IgD-negative memory B cell (primary cell): ENCODE data around the gene HDLBP. TPM values are rescaled to one million over a fixed set of nuclear protein-coding genes. Genes with fewer than 3 reads are reported as not detected.
"Not testable (repeated sequence)": the region's sequence is repeated elsewhere in the genome, so short reads cannot be mapped to it uniquely, and the experiment has no call there.

ENCODE experiments used
- H3K27ac Mint-ChIP-seq, 3 donors: one replicate each; pipeline ENCODE4 v1.8.0; 2020 to 2022; ENCODE audit warnings: mild to moderate bottlenecking in 3 of 3, mixed read lengths in 3 of 3, moderate library complexity in 1 of 3
- H3K27me3 Mint-ChIP-seq: one replicate; pipeline ENCODE4 v1.8.0; 2021; ENCODE audit warnings: mixed read lengths
- H3K36me3 Mint-ChIP-seq: one replicate; pipeline ENCODE4 v1.8.0; 2020; ENCODE audit warnings: mild to moderate bottlenecking, mixed read lengths
- H3K4me1 Mint-ChIP-seq, 3 donors: one replicate each; pipeline ENCODE4 v1.8.0; 2020 to 2022; ENCODE audit warnings: mixed read lengths in 3 of 3, mild to moderate bottlenecking in 1 of 3
- H3K4me3 Mint-ChIP-seq, 4 donors: one replicate each; pipeline ENCODE4 v1.8.0; 2020 to 2022; ENCODE audit warnings: mild to moderate bottlenecking in 4 of 4, mixed read lengths in 4 of 4, moderate library complexity in 3 of 4
- H3K9me3 Mint-ChIP-seq, 3 donors: one replicate each; pipeline ENCODE4 v1.8.0; 2020 to 2021; ENCODE audit warnings: mixed read lengths in 3 of 3, mild to moderate bottlenecking in 1 of 3
- polyA plus RNA-seq: library from polyadenylated mRNA; unstranded; fragments of 300-500 nt; fragmentation: Illumina TruSeq; gene quantifications from one replicate; pipeline ENCODE4 v1.2.3, GENCODE V29; 2021

HDLBP gene
- polyA plus RNA-seq, 1 donor from 2014 or later: 55.3 TPM

- Mint-ChIP-seq H3K27ac (peak overlapping the region in 2 of 3 donors; percentile 31 to 75), H3K27me3 (peaks cover 1% of the 10 kb centered on the region), H3K4me1 (peaks cover 58 to 64% (median 63%) of the 10 kb centered on the region in 3 donors), H3K9me3 (no peaks in the 10 kb centered on the region), H3K36me3 (peaks cover 9% of the 10 kb centered on the region), H3K4me3 (peak overlapping the region in 3 of 4 donors; percentile 2 to 69 (median 64))
These were observed 5.6 kb upstream of the HDLBP start for GRCh38 chr2:241321033-241321432.

DNA sequence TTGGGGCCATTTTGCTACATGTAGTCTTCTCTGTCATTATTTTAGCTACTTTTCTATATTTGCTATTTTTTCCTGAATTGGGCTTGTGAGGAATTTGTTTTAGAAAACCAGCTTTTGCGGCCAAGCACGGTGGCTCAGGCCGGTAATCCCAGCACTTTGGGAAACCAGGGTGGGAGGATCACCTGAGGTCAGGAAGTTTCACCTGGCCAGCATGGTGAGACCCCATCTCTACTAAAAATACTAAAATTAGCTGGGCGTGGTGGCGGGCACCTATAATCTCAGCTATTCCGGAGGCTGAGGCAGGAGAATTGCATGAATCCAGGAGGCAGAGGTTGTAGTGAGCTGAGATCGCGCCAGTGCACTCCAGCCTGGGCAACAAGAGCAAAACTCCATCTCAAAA, 4.9 kb upstream of the HDLBP start:
- Mint-ChIP-seq H3K4me3 (peak overlapping the region in 3 of 4 donors; percentile 4 to 69 (median 11)), H3K27me3 (peaks cover 3% of the 10 kb centered on the region), H3K9me3 (no peaks in the 10 kb centered on the region), H3K36me3 (peaks cover 9% of the 10 kb centered on the region), H3K27ac (peak overlapping the region in 1 of 3 donors; percentile 61), H3K4me1 (peaks cover 58 to 63% (median 63%) of the 10 kb centered on the region in 3 donors)

GRCh38 chr2:241318830-241319229, 3.4 kb upstream of the HDLBP start:
- not testable (repeated sequence) for H3K27me3 Mint-ChIP-seq, H3K9me3 Mint-ChIP-seq, H3K36me3 Mint-ChIP-seq, H3K27ac Mint-ChIP-seq
- peaks cover 50 to 57% (median 54%) of the 10 kb centered on the region in 3 donors for H3K4me1 Mint-ChIP-seq
- peak overlapping the region in 2 of 4 donors; percentile 41 to 97 for H3K4me3 Mint-ChIP-seq

DNA sequence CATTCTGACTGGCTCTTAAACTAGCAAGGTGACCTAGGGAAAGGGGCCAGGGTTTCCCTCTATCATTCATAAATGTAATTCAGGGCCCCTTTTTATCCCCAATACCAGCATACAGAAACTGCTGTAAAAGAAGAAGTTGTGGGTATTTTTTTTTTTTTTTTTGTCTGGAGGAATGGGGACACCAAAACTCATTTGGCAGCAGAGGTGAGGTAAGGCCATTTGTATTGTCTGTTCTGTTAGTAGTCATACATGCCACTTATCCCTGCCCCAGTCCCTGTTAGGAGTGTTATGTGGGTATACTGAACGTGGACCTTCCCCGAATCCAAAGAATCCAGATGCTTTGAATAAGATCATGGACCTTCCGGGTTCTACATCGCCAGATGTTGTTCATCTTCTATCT, 1.9 kb upstream of the HDLBP start:
- Mint-ChIP-seq H3K4me3 (peak overlapping the region; percentile 97 to 100 (median 99)), H3K9me3 (no peaks in the 10 kb centered on the region), H3K4me1 (peaks cover 44 to 59% (median 50%) of the 10 kb centered on the region in 3 donors), H3K36me3 (peaks cover 9% of the 10 kb centered on the region), H3K27ac (peak overlapping the region; percentile 100), H3K27me3 (peaks cover 1% of the 10 kb centered on the region)

- Mint-ChIP-seq H3K9me3 (no peaks in the 10 kb centered on the region), H3K27me3 (peaks cover 1% of the 10 kb centered on the region), H3K36me3 (peaks cover 8% of the 10 kb centered on the region), H3K4me3 (peak overlapping the region; percentile 97 to 100 (median 99)), H3K4me1 (peaks cover 44 to 60% (median 50%) of the 10 kb centered on the region in 3 donors), H3K27ac (peak overlapping the region; percentile 100)
These were observed 1.4 kb upstream of the HDLBP start for GRCh38 chr2:241316825-241317224.

GRCh38 chr2:241315879-241316631, 583 bp upstream of the HDLBP start, which contains the start of gene SEPTIN2:
SEPTIN2 (plus strand) TSS chr2:241315925; CDS start chr2:241324233, 8,308 bp downstream.
- Mint-ChIP-seq H3K4me3 (peak within 1 kb of the TSS; percentile 97 to 100 (median 99)), H3K4me1 (peaks cover 44 to 59% (median 50%) of the 10 kb centered on the region in 3 donors), H3K27me3 (peaks cover 1% of the 10 kb centered on the region), H3K36me3 (peaks cover 5% of the 10 kb centered on the region), H3K27ac (peak within 1 kb of the TSS; percentile 100), H3K9me3 (no peaks in the 10 kb centered on the region)

- Mint-ChIP-seq H3K4me1 (peaks cover 45 to 62% (median 59%) of the 10 kb centered on the region in 3 donors), H3K27ac (peak overlapping the region; percentile 92 to 100 (median 100)), H3K27me3 (peaks cover 1% of the 10 kb centered on the region), H3K36me3 (peaks cover 5% of the 10 kb centered on the region), H3K9me3 (no peaks in the 10 kb centered on the region), H3K4me3 (peak overlapping the region; percentile 97 to 100 (median 99))
These were observed 1.0 kb downstream of the HDLBP start for GRCh38 chr2:241314226-241315092.

GRCh38 chr2:241313543-241314095, 1.9 kb downstream of the HDLBP start:
- peaks cover 54 to 66% (median 60%) of the 10 kb centered on the region in 3 donors for H3K4me1 Mint-ChIP-seq
- peak overlapping the region; percentile 97 to 100 (median 99) for H3K4me3 Mint-ChIP-seq
- no peaks in the 10 kb centered on the region for H3K9me3 Mint-ChIP-seq
- peaks cover 1% of the 10 kb centered on the region for H3K27me3 Mint-ChIP-seq
- H3K36me3 Mint-ChIP-seq: peaks cover 2% of the 10 kb centered on the region
- peak overlapping the region; percentile 5 to 100 (median 92) for H3K27ac Mint-ChIP-seq

- Mint-ChIP-seq H3K27ac (no peak overlapping the region), H3K27me3 (peaks cover 1% of the 10 kb centered on the region), H3K36me3 (no peaks in the 10 kb centered on the region), H3K9me3 (no peaks in the 10 kb centered on the region), H3K4me3 (peak overlapping the region in 1 of 4 donors; percentile 97), H3K4me1 (peaks cover 46 to 57% (median 51%) of the 10 kb centered on the region in 3 donors)
These were observed 3.4 kb downstream of the HDLBP start for GRCh38 chr2:241312082-241312481.

GRCh38 chr2:241310917-241311566, 4.4 kb downstream of the HDLBP start:
- H3K4me3 Mint-ChIP-seq: peak overlapping the region; percentile 3 to 84 (median 68)
- H3K9me3 Mint-ChIP-seq: no peaks in the 10 kb centered on the region

DNA sequence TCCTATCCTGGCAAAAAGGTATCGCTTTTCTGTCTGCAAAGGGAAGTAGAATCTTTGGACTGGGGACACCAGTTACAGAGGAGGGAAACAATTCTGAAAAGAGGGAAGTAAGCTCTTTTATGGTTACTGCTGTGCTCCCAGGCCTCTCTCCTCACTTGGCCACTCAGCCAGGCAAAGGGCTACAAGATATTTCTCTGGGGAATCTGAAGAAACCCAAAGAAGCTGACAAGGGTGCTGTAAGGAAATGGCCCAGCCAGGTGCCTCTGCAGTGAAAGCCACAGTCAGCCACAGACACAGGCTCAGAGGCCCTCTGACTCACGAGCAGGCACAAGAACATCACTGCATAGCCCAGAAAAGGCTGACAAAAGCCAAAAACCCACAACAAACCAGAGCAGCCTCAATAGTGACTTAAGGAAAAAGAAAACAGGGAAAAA, 5.8 kb downstream of the HDLBP start:
- H3K27ac Mint-ChIP-seq: peak overlapping the region; percentile 17 to 97 (median 90)

More at GRCh38 chr2:241310917-241311566, 4.4 kb downstream of the HDLBP start:
- H3K4me1 Mint-ChIP-seq: peaks cover 44 to 53% (median 44%) of the 10 kb centered on the region in 3 donors
- H3K27ac Mint-ChIP-seq: peak overlapping the region in 2 of 3 donors; percentile 7 to 81
- H3K27me3 Mint-ChIP-seq: peaks cover 1% of the 10 kb centered on the region
- H3K36me3 Mint-ChIP-seq: no peaks in the 10 kb centered on the region

DNA sequence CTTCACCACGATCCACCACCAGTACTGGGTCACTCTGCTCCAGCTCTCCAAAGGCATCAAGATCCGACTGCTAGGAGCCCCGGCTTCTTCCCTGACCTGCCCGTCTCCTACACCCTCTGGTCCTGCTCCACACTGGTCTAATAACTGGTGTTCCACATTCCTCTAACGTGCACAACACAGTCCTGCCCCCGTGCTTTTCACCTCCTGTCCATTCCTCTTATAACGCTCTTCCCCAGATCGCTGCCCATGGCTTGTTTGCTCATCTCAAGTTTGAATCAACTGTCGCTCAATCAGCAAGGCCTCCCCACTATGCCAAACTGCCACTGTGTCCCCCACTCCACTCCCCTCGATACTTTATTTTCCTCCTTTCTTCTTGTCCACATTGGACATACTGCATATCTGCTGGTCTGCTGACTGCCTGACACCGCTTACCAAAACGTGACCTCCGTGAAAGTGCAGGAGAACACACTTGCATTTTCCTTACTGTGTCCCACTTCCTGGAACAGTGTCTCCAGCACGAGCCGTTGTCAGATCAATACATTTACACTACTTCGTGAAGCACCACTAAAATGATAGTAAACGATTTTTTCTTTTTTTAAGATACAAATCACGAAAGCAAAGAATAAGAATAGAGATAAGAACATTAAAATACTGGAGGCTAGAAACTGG, 6.5 kb downstream of the HDLBP start:
- Mint-ChIP-seq H3K27me3 (no peaks in the 10 kb centered on the region), H3K4me3 (peak overlapping the region in 2 of 4 donors; percentile 39 to 89), H3K36me3 (no peaks in the 10 kb centered on the region), H3K27ac (peak overlapping the region in 1 of 3 donors; percentile 97), H3K4me1 (peaks cover 47 to 62% (median 55%) of the 10 kb centered on the region in 3 donors), H3K9me3 (no peaks in the 10 kb centered on the region)

More for the DNA sequence above, 5.8 kb downstream of the HDLBP start:
- Mint-ChIP-seq H3K9me3 (no peaks in the 10 kb centered on the region), H3K36me3 (no peaks in the 10 kb centered on the region), H3K27me3 (no peaks in the 10 kb centered on the region), H3K4me1 (peaks cover 51 to 63% (median 54%) of the 10 kb centered on the region in 3 donors), H3K4me3 (peak overlapping the region in 3 of 4 donors; percentile 85 to 93 (median 89))

DNA sequence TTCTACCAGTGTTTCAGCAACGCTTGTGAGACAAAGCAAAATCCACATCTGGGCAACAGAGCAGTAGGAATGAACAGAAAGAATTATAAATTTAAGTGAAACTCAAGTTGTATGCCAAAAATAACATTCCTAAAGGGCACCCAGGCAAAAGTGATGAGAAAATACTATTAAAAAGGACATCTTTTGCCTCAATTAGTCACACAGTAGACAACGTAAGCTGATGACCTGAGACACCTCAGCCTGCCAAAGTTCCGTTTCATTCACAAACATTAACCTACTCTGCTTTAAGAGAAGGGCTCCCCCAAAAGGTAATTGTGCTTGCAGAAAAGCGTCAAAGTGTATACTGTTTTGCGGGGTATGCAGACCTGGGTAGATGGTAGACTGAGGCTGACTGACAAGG, 7.2 kb downstream of the HDLBP start:
- Mint-ChIP-seq H3K4me1 (peaks cover 42 to 61% (median 58%) of the 10 kb centered on the region in 3 donors), H3K27ac (peak overlapping the region in 1 of 3 donors; percentile 47), H3K9me3 (no peaks in the 10 kb centered on the region), H3K27me3 (no peaks in the 10 kb centered on the region), H3K4me3 (peak overlapping the region in 1 of 4 donors; percentile 23), H3K36me3 (no peaks in the 10 kb centered on the region)
